ENCODE data around the gene MGRN1.

- no peak for TF ChIP-seq CTCF (conservative IDR thresholded peaks at IDR 0.05; ENCODE audit: low read depth, low read length)
- no peak for TF ChIP-seq EZH2 (IDR thresholded peaks at IDR 0.05; ENCODE audit: low read length, unreplicated experiment)
Measured at GRCh38 chr16:4678596-4678995, 54.0 kb downstream of the MGRN1 start.
